Small intestine (tissue), 7 donors: Measurements from ENCODE around the gene FAM53A. TPM values are rescaled to one million over a fixed set of nuclear protein-coding genes. Genes with fewer than 3 reads are reported as not detected.
A peak's percentile ranks its signal among the peaks of the same experiment; 100 is the strongest.

Source experiments
- DNase-seq, 2 donors: peaks; one replicate each; pipeline versions ENCODE4 v3.0.0 to v3.0.0-alpha.2; 2013
- FAIRE-seq: peaks from 2 replicates; lab custom pipeline; 2012; peaks lifted over from hg19 to GRCh38; lab: Jason Lieb, UNC
- H3K27ac ChIP-seq, 3 donors: one replicate each; pipeline ENCODE4 v1.5.1; 2013; ENCODE audit warnings: low read length in 2 of 3, mild to moderate bottlenecking in 2 of 3, control low read depth in 1 of 3, inconsistent platforms in 1 of 3, low read depth in 1 of 3, moderate library complexity in 1 of 3
- H3K27me3 ChIP-seq, 3 donors: one replicate each; pipeline ENCODE4 v1.6.1; 2013; ENCODE audit warnings: low read length in 3 of 3, inconsistent platforms in 1 of 3; ENCODE audit not compliant: control insufficient read depth in 3 of 3, insufficient read depth in 3 of 3
- H3K36me3 ChIP-seq, 3 donors: one replicate each; pipeline ENCODE4 v1.6.1; 2013; ENCODE audit warnings: low read length in 3 of 3, inconsistent platforms in 1 of 3, low read depth in 1 of 3, mild to moderate bottlenecking in 1 of 3, moderate library complexity in 1 of 3; ENCODE audit not compliant: control insufficient read depth in 3 of 3, insufficient read depth in 2 of 3
- H3K4me1 ChIP-seq, 3 donors: one replicate each; pipeline ENCODE4 v1.6.1; 2013; ENCODE audit warnings: low read length in 2 of 3, inconsistent platforms in 1 of 3, low read depth in 1 of 3, mild to moderate bottlenecking in 1 of 3, moderate library complexity in 1 of 3; ENCODE audit not compliant: control insufficient read depth in 3 of 3, insufficient read depth in 2 of 3
- H3K4me3 ChIP-seq, 3 donors: one replicate each; pipeline ENCODE4 v1.5.1; 2013; ENCODE audit warnings: low read length in 3 of 3, control low read depth in 1 of 3, inconsistent platforms in 1 of 3, low read depth in 1 of 3, mild to moderate bottlenecking in 1 of 3, moderate library complexity in 1 of 3
- H3K9me3 ChIP-seq, 2 donors: one replicate each; pipeline ENCODE4 v1.6.1; 2013; ENCODE audit warnings: low read depth in 1 of 2, low read length in 1 of 2; ENCODE audit not compliant: control insufficient read depth in 2 of 2, insufficient read depth in 1 of 2
- WGBS, 3 donors: extraction: QIAGEN DNeasy Blood & Tissue Kit; methylation state at CpG; one replicate each; pipeline ENCODE4 v1.1.7; 2013; 5-methylcytosine and 5-hydroxymethylcytosine counted together
- polyA plus RNA-seq, 4 donors: library from polyadenylated mRNA; stranded (reverse) in 3 of 4; unstranded in 1 of 4; fragments of 200-250 nt in 3 of 4; fragments of 120-200 nt in 1 of 4; gene quantifications; one replicate each; pipeline versions ENCODE4 v1.2.1 to v1.2.3, GENCODE V29; 2013
- donor health status: healthy with polysubstance abuse.
- donor health status: control.
- donor health status: control.
- donor health status: Bipolar disorder and iron deficiency.
- donor health status: healthy.

FAM53A gene
- polyA plus RNA-seq, 4 donors: 0.27 to 1.1 (median 0.97) TPM; not detected in 1

GRCh38 chr4:1619151-1619672 is 64.9 kb downstream of the FAM53A start:
- WGBS, 3 donors: 87 to 90% (median 90%) methylated on average over 25 of the region's 25 CpGs
- FAIRE-seq: no peak
- H3K36me3 ChIP-seq: no peaks in the 10 kb centered on the region

GRCh38 chr4:1618438-1618837 is 65.7 kb downstream of the FAM53A start:
- H3K4me3 ChIP-seq: no peak overlapping the region
- H3K9me3 ChIP-seq: peaks cover 0 to 14% of the 10 kb centered on the region in 2 donors
- no peak for FAIRE-seq
- H3K27ac ChIP-seq: no peak overlapping the region
- DNase-seq: no peak
- no peaks in the 10 kb centered on the region for H3K27me3 ChIP-seq
- H3K4me1 ChIP-seq: no peaks in the 10 kb centered on the region
- WGBS, 3 donors: 80 to 84% (median 81%) methylated on average over 8 to 12 of the region's 12 CpGs
- H3K36me3 ChIP-seq: no peaks in the 10 kb centered on the region

More at GRCh38 chr4:1619151-1619672, 64.9 kb downstream of the FAM53A start:
- Histone ChIP-seq H3K27ac (no peak overlapping the region), H3K9me3 (peaks cover 0 to 14% of the 10 kb centered on the region in 2 donors), H3K4me1 (no peaks in the 10 kb centered on the region), H3K27me3 (no peaks in the 10 kb centered on the region), H3K4me3 (no peak overlapping the region)
- DNase-seq: no peak

- Histone ChIP-seq H3K9me3 (peaks cover 0 to 14% of the 10 kb centered on the region in 2 donors), H3K27ac (no peak overlapping the region), H3K27me3 (no peaks in the 10 kb centered on the region), H3K4me1 (no peaks in the 10 kb centered on the region), H3K36me3 (no peaks in the 10 kb centered on the region), H3K4me3 (no peak overlapping the region)
- DNase-seq (no peak), FAIRE-seq (no peak)
- 80 to 88% (median 85%) methylated on average over 6 of the region's 6 CpGs for WGBS, 3 donors
Observed at GRCh38 chr4:1616557-1616930, 67.6 kb downstream of the FAM53A start.

GRCh38 chr4:1615786-1616556 is 68.1 kb downstream of the FAM53A start:
- no peaks in the 10 kb centered on the region for H3K27me3 ChIP-seq
- no peaks in the 10 kb centered on the region for H3K4me1 ChIP-seq
- FAIRE-seq (no peak), DNase-seq (no peak)
- no peak overlapping the region for H3K27ac ChIP-seq
- H3K4me3 ChIP-seq: no peak overlapping the region
- peaks cover 0 to 14% of the 10 kb centered on the region in 2 donors for H3K9me3 ChIP-seq
- H3K36me3 ChIP-seq: no peaks in the 10 kb centered on the region
- WGBS, 3 donors: 77 to 84% (median 82%) methylated on average over 22 of the region's 22 CpGs

- WGBS, 3 donors: 68 to 78% (median 71%) methylated on average over 36 to 37 of the region's 37 CpGs
- Histone ChIP-seq H3K9me3 (peaks cover 0 to 14% of the 10 kb centered on the region in 2 donors), H3K27me3 (no peaks in the 10 kb centered on the region), H3K27ac (no peak overlapping the region), H3K36me3 (no peaks in the 10 kb centered on the region), H3K4me1 (no peaks in the 10 kb centered on the region), H3K4me3 (no peak overlapping the region)
- FAIRE-seq (no peak), DNase-seq (peak in 1 of 2 donors; percentile 6)
Observed at GRCh38 chr4:1614854-1615595, 69.1 kb downstream of the FAM53A start.

GRCh38 chr4:1614502-1614853 is 69.6 kb downstream of the FAM53A start:
- Histone ChIP-seq H3K27me3 (no peaks in the 10 kb centered on the region), H3K27ac (no peak overlapping the region), H3K4me3 (no peak overlapping the region), H3K36me3 (no peaks in the 10 kb centered on the region), H3K9me3 (peaks cover 0 to 14% of the 10 kb centered on the region in 2 donors), H3K4me1 (no peaks in the 10 kb centered on the region)
- FAIRE-seq (no peak), DNase-seq (no peak)
- WGBS, 3 donors: 85 to 86% (median 85%) methylated on average over 17 of the region's 17 CpGs

GRCh38 chr4:1614049-1614448 is 70.1 kb downstream of the FAM53A start:
- WGBS, 3 donors: 88 to 98% (median 92%) methylated on average over 15 to 17 of the region's 17 CpGs
- Histone ChIP-seq H3K9me3 (peaks cover 0 to 14% of the 10 kb centered on the region in 2 donors), H3K36me3 (no peaks in the 10 kb centered on the region), H3K27me3 (no peaks in the 10 kb centered on the region), H3K4me1 (no peaks in the 10 kb centered on the region), H3K4me3 (no peak overlapping the region), H3K27ac (no peak overlapping the region)
- no peak for DNase-seq
- no peak for FAIRE-seq

- FAIRE-seq (no peak), DNase-seq (no peak)
- Histone ChIP-seq H3K9me3 (peaks cover 0 to 10% of the 10 kb centered on the region in 2 donors), H3K36me3 (no peaks in the 10 kb centered on the region), H3K4me1 (no peaks in the 10 kb centered on the region), H3K27me3 (no peaks in the 10 kb centered on the region), H3K27ac (no peak overlapping the region), H3K4me3 (no peak overlapping the region)
- 79 to 88% (median 80%) methylated on average over 9 of the region's 9 CpGs for WGBS, 3 donors
Observed at GRCh38 chr4:1613099-1613495, 71.0 kb downstream of the FAM53A start.
